ENCODE measurements around the gene NAP1L1.

The NAP1L1 gene

GRCh38 chr12:76073561-76073960 lies 10.9 kb downstream of the NAP1L1 start:
- Histone ChIP-seq H2BK120ac (ENCODE audit: low read depth, low read length) (no peak overlapping the region), H3K56ac (ENCODE audit: low read length) (no peak overlapping the region), H3K79me2 (ENCODE audit: control insufficient read depth, insufficient read depth, low read length) (peaks cover 82% of the 10 kb centered on the region), H2BK5ac (ENCODE audit: low read length) (no peak overlapping the region), H3K27me3 (ENCODE audit: insufficient read depth, low read length, poor library complexity) (no peaks in the 10 kb centered on the region), H3K23ac (ENCODE audit: low read length) (no peak overlapping the region), H3K9ac (ENCODE audit: low read length) (no peak overlapping the region), H3K4me2 (ENCODE audit: low read length) (no peak overlapping the region), H3K4me3 (ENCODE audit: low read length) (no peak overlapping the region), H4K8ac (ENCODE audit: low read depth, low read length) (no peak overlapping the region), H3K18ac (ENCODE audit: low read length) (no peak overlapping the region), H2AK5ac (ENCODE audit: low read length) (no peak overlapping the region), H3K79me1 (ENCODE audit: low read length) (no peaks in the 10 kb centered on the region), H3K36me3 (ENCODE audit: control insufficient read depth, insufficient read depth, low read length) (no peaks in the 10 kb centered on the region), H3K4ac (ENCODE audit: low read depth, low read length) (no peak overlapping the region), H2BK15ac (replicated peaks; ENCODE audit: low read depth) (no peak overlapping the region), H3K27ac (ENCODE audit: low read depth, low read length) (no peak overlapping the region), H4K5ac (ENCODE audit: low read length) (no peak overlapping the region), H3K4me1 (ENCODE audit: control insufficient read depth, low read depth, low read length) (no peaks in the 10 kb centered on the region)
- DNase-seq = no peak

DNA sequence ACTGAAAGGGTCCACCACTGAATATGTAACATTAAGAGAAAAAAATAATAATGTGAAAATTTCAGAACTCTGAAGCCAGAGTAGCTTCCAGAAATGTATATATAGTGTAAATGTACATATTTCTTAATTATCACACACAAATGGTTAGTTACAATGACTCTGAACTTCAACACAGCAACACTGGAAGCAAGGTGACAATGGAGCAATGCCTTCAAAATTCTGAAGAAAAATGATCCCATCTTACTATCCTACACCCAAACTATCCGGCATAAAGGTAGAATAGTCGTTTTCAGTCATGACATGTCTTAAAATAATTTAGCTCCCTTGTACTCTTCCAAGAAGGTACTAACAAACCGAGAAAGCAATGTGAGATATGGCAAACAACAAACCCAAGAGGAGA lies 11.9 kb downstream of the NAP1L1 start:
- Histone ChIP-seq H2AK5ac (ENCODE audit: low read length) (no peak overlapping the region), H3K36me3 (ENCODE audit: control insufficient read depth, insufficient read depth, low read length) (no peaks in the 10 kb centered on the region), H2BK120ac (ENCODE audit: low read depth, low read length) (no peak overlapping the region), H3K27me3 (ENCODE audit: insufficient read depth, low read length, poor library complexity) (no peaks in the 10 kb centered on the region), H2BK5ac (ENCODE audit: low read length) (no peak overlapping the region), H4K8ac (ENCODE audit: low read depth, low read length) (no peak overlapping the region), H3K4me2 (ENCODE audit: low read length) (no peak overlapping the region), H3K23ac (ENCODE audit: low read length) (no peak overlapping the region), H3K56ac (ENCODE audit: low read length) (no peak overlapping the region), H3K18ac (ENCODE audit: low read length) (no peak overlapping the region), H4K5ac (ENCODE audit: low read length) (no peak overlapping the region), H3K79me1 (ENCODE audit: low read length) (no peaks in the 10 kb centered on the region), H3K4me1 (ENCODE audit: control insufficient read depth, low read depth, low read length) (no peaks in the 10 kb centered on the region), H3K79me2 (ENCODE audit: control insufficient read depth, insufficient read depth, low read length) (peaks cover 77% of the 10 kb centered on the region), H3K27ac (ENCODE audit: low read depth, low read length) (no peak overlapping the region), H3K4me3 (ENCODE audit: low read length) (no peak overlapping the region), H3K9ac (ENCODE audit: low read length) (no peak overlapping the region), H2BK15ac (replicated peaks; ENCODE audit: low read depth) (no peak overlapping the region), H3K4ac (ENCODE audit: low read depth, low read length) (no peak overlapping the region)
- no peak for DNase-seq
- no CpG with 5 or more reads among the region's 3 CpGs for WGBS (ENCODE audit: extremely low coverage, insufficient coverage, low lambda C conversion rate)

GRCh38 chr12:76069339-76069738 lies 15.1 kb downstream of the NAP1L1 start:
- no peaks in the 10 kb centered on the region for H3K4me1 ChIP-seq (ENCODE audit: control insufficient read depth, low read depth, low read length)
- H3K79me2 ChIP-seq (ENCODE audit: control insufficient read depth, insufficient read depth, low read length) = peaks cover 67% of the 10 kb centered on the region
- H3K36me3 ChIP-seq (ENCODE audit: control insufficient read depth, insufficient read depth, low read length) = no peaks in the 10 kb centered on the region
- H3K18ac ChIP-seq (ENCODE audit: low read length) = no peak overlapping the region
- no peak overlapping the region for H2BK15ac ChIP-seq (replicated peaks; ENCODE audit: low read depth)
- H2BK120ac ChIP-seq (ENCODE audit: low read depth, low read length) = no peak overlapping the region
- no peak overlapping the region for H3K27ac ChIP-seq (ENCODE audit: low read depth, low read length)
- no peak overlapping the region for H3K4me3 ChIP-seq (ENCODE audit: low read length)
- no peak overlapping the region for H3K9ac ChIP-seq (ENCODE audit: low read length)
- H4K5ac ChIP-seq (ENCODE audit: low read length) = no peak overlapping the region
- no peak overlapping the region for H3K4me2 ChIP-seq (ENCODE audit: low read length)
- no peak overlapping the region for H2AK5ac ChIP-seq (ENCODE audit: low read length)
- H3K56ac ChIP-seq (ENCODE audit: low read length) = no peak overlapping the region
- no peak overlapping the region for H3K23ac ChIP-seq (ENCODE audit: low read length)
- H4K8ac ChIP-seq (ENCODE audit: low read depth, low read length) = no peak overlapping the region
- DNase-seq = peak; percentile 45
- H3K4ac ChIP-seq (ENCODE audit: low read depth, low read length) = no peak overlapping the region
- no peaks in the 10 kb centered on the region for H3K27me3 ChIP-seq (ENCODE audit: insufficient read depth, low read length, poor library complexity)
- no peaks in the 10 kb centered on the region for H3K79me1 ChIP-seq (ENCODE audit: low read length)
- H2BK5ac ChIP-seq (ENCODE audit: low read length) = no peak overlapping the region

- H3K79me2 ChIP-seq (ENCODE audit: control insufficient read depth, insufficient read depth, low read length) = peaks cover 63% of the 10 kb centered on the region
- peaks cover 6% of the 10 kb centered on the region for H3K36me3 ChIP-seq (ENCODE audit: control insufficient read depth, insufficient read depth, low read length)
- no peak overlapping the region for H3K56ac ChIP-seq (ENCODE audit: low read length)
- WGBS (ENCODE audit: extremely low coverage, insufficient coverage, low lambda C conversion rate) = no CpG with 5 or more reads among the region's 3 CpGs
- no peak overlapping the region for H2BK120ac ChIP-seq (ENCODE audit: low read depth, low read length)
- no peak overlapping the region for H3K23ac ChIP-seq (ENCODE audit: low read length)
- H3K4ac ChIP-seq (ENCODE audit: low read depth, low read length) = no peak overlapping the region
- H3K79me1 ChIP-seq (ENCODE audit: low read length) = peaks cover 8% of the 10 kb centered on the region
- H3K4me3 ChIP-seq (ENCODE audit: low read length) = no peak overlapping the region
- no peak overlapping the region for H3K9ac ChIP-seq (ENCODE audit: low read length)
- no peak overlapping the region for H2BK15ac ChIP-seq (replicated peaks; ENCODE audit: low read depth)
- no peak overlapping the region for H2AK5ac ChIP-seq (ENCODE audit: low read length)
- DNase-seq = no peak
- H3K4me1 ChIP-seq (ENCODE audit: control insufficient read depth, low read depth, low read length) = no peaks in the 10 kb centered on the region
- H3K27me3 ChIP-seq (ENCODE audit: insufficient read depth, low read length, poor library complexity) = no peaks in the 10 kb centered on the region
- H2BK5ac ChIP-seq (ENCODE audit: low read length) = no peak overlapping the region
- H4K8ac ChIP-seq (ENCODE audit: low read depth, low read length) = no peak overlapping the region
- no peak overlapping the region for H3K27ac ChIP-seq (ENCODE audit: low read depth, low read length)
- H3K4me2 ChIP-seq (ENCODE audit: low read length) = no peak overlapping the region
- no peak overlapping the region for H3K18ac ChIP-seq (ENCODE audit: low read length)
- H4K5ac ChIP-seq (ENCODE audit: low read length) = no peak overlapping the region
These were observed 18.6 kb downstream of the NAP1L1 start for GRCh38 chr12:76065917-76066316.

DNA sequence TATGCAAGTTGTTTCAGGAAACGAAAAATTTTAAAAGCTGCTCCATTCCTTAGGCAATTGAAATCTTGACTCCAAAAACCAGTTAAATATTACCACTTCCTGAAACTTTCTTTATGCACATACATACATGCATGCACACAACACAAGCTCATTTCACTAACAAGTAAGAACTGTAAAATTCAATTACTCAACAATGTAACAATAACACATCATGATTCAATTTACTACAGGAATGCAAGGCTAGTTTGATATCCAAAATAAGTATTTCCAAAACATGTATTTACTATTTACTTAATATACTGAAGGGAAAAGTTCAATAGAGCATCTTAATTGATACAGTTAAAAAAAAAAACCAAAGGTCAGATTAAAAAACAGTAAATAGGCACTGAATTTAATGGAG lies 19.6 kb downstream of the NAP1L1 start:
- H3K79me2 ChIP-seq (ENCODE audit: control insufficient read depth, insufficient read depth, low read length) = peaks cover 55% of the 10 kb centered on the region
- no peak overlapping the region for H3K4ac ChIP-seq (ENCODE audit: low read depth, low read length)
- no peak overlapping the region for H3K27ac ChIP-seq (ENCODE audit: low read depth, low read length)
- H2AK5ac ChIP-seq (ENCODE audit: low read length) = no peak overlapping the region
- no peak overlapping the region for H3K9ac ChIP-seq (ENCODE audit: low read length)
- no peak for DNase-seq
- H4K8ac ChIP-seq (ENCODE audit: low read depth, low read length) = no peak overlapping the region
- H3K4me1 ChIP-seq (ENCODE audit: control insufficient read depth, low read depth, low read length) = no peaks in the 10 kb centered on the region
- no peaks in the 10 kb centered on the region for H3K27me3 ChIP-seq (ENCODE audit: insufficient read depth, low read length, poor library complexity)
- no peak overlapping the region for H3K23ac ChIP-seq (ENCODE audit: low read length)
- WGBS (ENCODE audit: extremely low coverage, insufficient coverage, low lambda C conversion rate) = no CpG with 5 or more reads among the region's 1 CpG
- no peak overlapping the region for H2BK15ac ChIP-seq (replicated peaks; ENCODE audit: low read depth)
- no peak overlapping the region for H3K4me2 ChIP-seq (ENCODE audit: low read length)
- H3K18ac ChIP-seq (ENCODE audit: low read length) = no peak overlapping the region
- H2BK120ac ChIP-seq (ENCODE audit: low read depth, low read length) = no peak overlapping the region
- no peak overlapping the region for H3K56ac ChIP-seq (ENCODE audit: low read length)
- no peak overlapping the region for H3K4me3 ChIP-seq (ENCODE audit: low read length)
- H2BK5ac ChIP-seq (ENCODE audit: low read length) = no peak overlapping the region
- H3K36me3 ChIP-seq (ENCODE audit: control insufficient read depth, insufficient read depth, low read length) = peaks cover 6% of the 10 kb centered on the region
- H3K79me1 ChIP-seq (ENCODE audit: low read length) = peaks cover 8% of the 10 kb centered on the region
- H4K5ac ChIP-seq (ENCODE audit: low read length) = no peak overlapping the region

DNA sequence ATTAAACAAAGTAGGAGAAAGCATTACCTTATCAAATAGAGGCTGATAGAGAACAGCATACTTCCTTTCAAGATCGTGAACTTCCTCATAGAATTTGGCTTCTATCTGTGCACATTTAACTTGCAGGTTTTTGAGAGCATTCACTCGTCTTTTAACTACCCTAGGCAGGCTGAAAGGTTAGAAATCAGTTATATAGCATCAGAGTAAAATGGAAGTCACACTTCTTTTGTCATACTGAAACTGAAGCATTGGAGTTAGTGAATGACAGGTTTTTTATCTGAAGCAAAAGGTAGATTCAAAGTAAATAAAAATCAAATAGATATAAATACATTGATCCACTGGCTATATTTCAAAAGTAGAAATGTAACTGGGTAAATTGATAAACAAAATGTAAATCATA lies 24.4 kb downstream of the NAP1L1 start:
- Histone ChIP-seq H3K23ac (ENCODE audit: low read length) (no peak overlapping the region), H3K36me3 (ENCODE audit: control insufficient read depth, insufficient read depth, low read length) (peaks cover 8% of the 10 kb centered on the region), H2BK15ac (replicated peaks; ENCODE audit: low read depth) (no peak overlapping the region), H3K79me1 (ENCODE audit: low read length) (peaks cover 8% of the 10 kb centered on the region), H3K56ac (ENCODE audit: low read length) (no peak overlapping the region), H3K27me3 (ENCODE audit: insufficient read depth, low read length, poor library complexity) (no peaks in the 10 kb centered on the region), H3K4me3 (ENCODE audit: low read length) (no peak overlapping the region), H3K27ac (ENCODE audit: low read depth, low read length) (no peak overlapping the region), H4K5ac (ENCODE audit: low read length) (no peak overlapping the region), H3K4ac (ENCODE audit: low read depth, low read length) (no peak overlapping the region), H3K4me2 (ENCODE audit: low read length) (no peak overlapping the region), H2AK5ac (ENCODE audit: low read length) (no peak overlapping the region), H2BK5ac (ENCODE audit: low read length) (no peak overlapping the region), H3K9ac (ENCODE audit: low read length) (no peak overlapping the region), H3K4me1 (ENCODE audit: control insufficient read depth, low read depth, low read length) (no peaks in the 10 kb centered on the region), H4K8ac (ENCODE audit: low read depth, low read length) (no peak overlapping the region), H3K79me2 (ENCODE audit: control insufficient read depth, insufficient read depth, low read length) (peaks cover 28% of the 10 kb centered on the region), H2BK120ac (ENCODE audit: low read depth, low read length) (no peak overlapping the region), H3K18ac (ENCODE audit: low read length) (no peak overlapping the region)
- WGBS (ENCODE audit: extremely low coverage, insufficient coverage, low lambda C conversion rate) = no CpG with 5 or more reads among the region's 2 CpGs
- no peak for DNase-seq
